ENCODE data around the gene DNAI7.

Gene DNAI7

DNA sequence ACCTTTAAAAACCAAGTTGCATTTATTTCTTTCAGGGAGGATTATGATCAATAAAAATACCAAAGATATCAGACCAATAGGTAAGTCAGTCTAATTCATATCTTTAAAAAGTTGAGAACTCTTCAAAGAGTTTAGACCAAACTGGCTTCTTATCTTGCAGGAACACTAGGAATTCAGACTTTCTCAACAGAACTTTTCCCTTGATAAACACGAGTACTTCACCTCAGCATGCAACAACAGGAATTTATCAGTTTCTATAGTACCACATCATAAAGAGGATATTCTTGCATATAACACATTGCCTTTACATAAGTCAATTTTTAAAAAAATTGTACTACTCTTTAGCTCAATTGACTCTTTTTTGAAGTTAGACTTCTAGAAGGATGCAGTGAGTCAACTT is 68.2 kb downstream of the DNAI7 start:
- Mint-ChIP-seq H3K36me3 (no peaks in the 10 kb centered on the region), H3K27me3 (no peaks in the 10 kb centered on the region), H3K9me3 (no peaks in the 10 kb centered on the region), H3K4me3 (no peak overlapping the region), H3K4me1 (no peaks in the 10 kb centered on the region), H3K27ac (no peak overlapping the region)

GRCh38 chr12:25126101-25126500 is 68.9 kb downstream of the DNAI7 start:
- Mint-ChIP-seq H3K4me3 (no peak overlapping the region), H3K9me3 (no peaks in the 10 kb centered on the region), H3K36me3 (no peaks in the 10 kb centered on the region)

GRCh38 chr12:25124493-25124892 is 70.5 kb downstream of the DNAI7 start:
- H3K27me3 Mint-ChIP-seq, result no peaks in the 10 kb centered on the region
- no peaks in the 10 kb centered on the region for H3K4me1 Mint-ChIP-seq
- no peak overlapping the region for H3K4me3 Mint-ChIP-seq
- no peaks in the 10 kb centered on the region for H3K36me3 Mint-ChIP-seq
- no peaks in the 10 kb centered on the region for H3K9me3 Mint-ChIP-seq
- no peak overlapping the region for H3K27ac Mint-ChIP-seq

More at GRCh38 chr12:25126101-25126500, 68.9 kb downstream of the DNAI7 start:
- Mint-ChIP-seq H3K27ac (no peak overlapping the region), H3K27me3 (no peaks in the 10 kb centered on the region), H3K4me1 (no peaks in the 10 kb centered on the region)

DNA sequence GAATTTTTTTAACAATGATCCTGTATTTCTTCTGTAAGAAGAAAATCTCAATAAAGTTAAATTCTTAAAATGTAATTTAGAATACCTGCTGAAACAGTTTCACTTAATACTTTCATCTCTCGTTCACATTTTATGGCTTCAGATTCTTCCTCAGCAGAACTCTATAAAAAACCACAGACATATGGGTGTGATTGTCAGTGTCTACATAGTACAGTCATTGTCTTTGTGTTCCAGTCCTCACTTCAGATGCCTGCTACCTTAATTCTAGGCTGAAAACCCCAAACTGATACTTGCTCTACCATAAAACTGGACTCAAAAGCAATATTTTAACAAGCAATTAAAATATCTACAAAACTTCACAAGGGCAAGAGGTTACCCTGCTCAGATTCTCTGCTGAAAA is 71.8 kb downstream of the DNAI7 start:
- H3K27me3 Mint-ChIP-seq, result no peaks in the 10 kb centered on the region
- H3K36me3 Mint-ChIP-seq, result no peaks in the 10 kb centered on the region
- H3K4me1 Mint-ChIP-seq, result no peaks in the 10 kb centered on the region

GRCh38 chr12:25121916-25122315 is 73.0 kb downstream of the DNAI7 start:
- H3K4me1 Mint-ChIP-seq, result no peaks in the 10 kb centered on the region
- H3K4me3 Mint-ChIP-seq, result no peak overlapping the region

More for the DNA sequence above, 71.8 kb downstream of the DNAI7 start:
- H3K4me3 Mint-ChIP-seq, result no peak overlapping the region
- H3K27ac Mint-ChIP-seq, result no peak overlapping the region
- no peaks in the 10 kb centered on the region for H3K9me3 Mint-ChIP-seq

GRCh38 chr12:25121110-25121509 is 73.8 kb downstream of the DNAI7 start:
- H3K27ac Mint-ChIP-seq, result no peak overlapping the region
- H3K27me3 Mint-ChIP-seq, result no peaks in the 10 kb centered on the region
- H3K4me1 Mint-ChIP-seq, result no peaks in the 10 kb centered on the region
- no peaks in the 10 kb centered on the region for H3K36me3 Mint-ChIP-seq
- H3K9me3 Mint-ChIP-seq, result no peaks in the 10 kb centered on the region
- no peak overlapping the region for H3K4me3 Mint-ChIP-seq

More at GRCh38 chr12:25121916-25122315, 73.0 kb downstream of the DNAI7 start:
- Mint-ChIP-seq H3K36me3 (no peaks in the 10 kb centered on the region), H3K27ac (no peak overlapping the region), H3K27me3 (no peaks in the 10 kb centered on the region), H3K9me3 (no peaks in the 10 kb centered on the region)

GRCh38 chr12:25119020-25119419 is 75.9 kb downstream of the DNAI7 start:
- H3K27me3 Mint-ChIP-seq, result no peaks in the 10 kb centered on the region
- H3K36me3 Mint-ChIP-seq, result no peaks in the 10 kb centered on the region
- no peak overlapping the region for H3K27ac Mint-ChIP-seq
- no peaks in the 10 kb centered on the region for H3K4me1 Mint-ChIP-seq
- no peak overlapping the region for H3K4me3 Mint-ChIP-seq
- no peaks in the 10 kb centered on the region for H3K9me3 Mint-ChIP-seq

DNA sequence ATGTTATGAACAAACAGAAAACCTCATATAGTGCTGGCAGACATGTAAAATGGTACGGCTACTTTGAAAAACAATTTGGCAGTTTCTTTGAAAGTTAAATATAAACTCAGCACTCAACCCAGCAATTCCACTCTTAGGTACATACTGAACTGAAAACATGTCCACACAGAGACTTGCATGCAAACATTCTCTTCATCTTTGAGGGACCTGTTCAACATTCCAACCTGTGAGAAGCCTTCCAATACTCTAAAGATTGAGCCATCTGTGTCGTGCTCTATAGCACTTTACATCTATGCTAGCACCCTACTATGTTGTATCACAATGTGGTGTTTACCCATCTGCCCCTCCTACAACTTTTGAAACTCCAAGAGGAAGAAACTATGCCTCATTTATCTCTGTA is 79.3 kb downstream of the DNAI7 start:
- Mint-ChIP-seq H3K4me1 (no peaks in the 10 kb centered on the region), H3K27ac (no peak overlapping the region), H3K27me3 (no peaks in the 10 kb centered on the region)

GRCh38 chr12:25113651-25114050 is 81.3 kb downstream of the DNAI7 start:
- H3K27ac Mint-ChIP-seq, result no peak overlapping the region
- no peaks in the 10 kb centered on the region for H3K4me1 Mint-ChIP-seq
- no peaks in the 10 kb centered on the region for H3K9me3 Mint-ChIP-seq
- peaks cover 10% of the 10 kb centered on the region for H3K36me3 Mint-ChIP-seq
- no peaks in the 10 kb centered on the region for H3K27me3 Mint-ChIP-seq
- H3K4me3 Mint-ChIP-seq, result no peak overlapping the region

More for the DNA sequence above, 79.3 kb downstream of the DNAI7 start:
- no peak overlapping the region for H3K4me3 Mint-ChIP-seq
- no peaks in the 10 kb centered on the region for H3K9me3 Mint-ChIP-seq
- H3K36me3 Mint-ChIP-seq, result no peaks in the 10 kb centered on the region

- no peaks in the 10 kb centered on the region for H3K9me3 Mint-ChIP-seq
- no peak overlapping the region for H3K4me3 Mint-ChIP-seq
- H3K27ac Mint-ChIP-seq, result no peak overlapping the region
- peaks cover 12% of the 10 kb centered on the region for H3K36me3 Mint-ChIP-seq
- H3K4me1 Mint-ChIP-seq, result no peaks in the 10 kb centered on the region
- no peaks in the 10 kb centered on the region for H3K27me3 Mint-ChIP-seq
These were observed 84.7 kb downstream of the DNAI7 start for GRCh38 chr12:25110260-25110659.

- Mint-ChIP-seq H3K4me3 (no peak overlapping the region), H3K36me3 (peaks cover 13% of the 10 kb centered on the region), H3K27ac (no peak overlapping the region), H3K27me3 (no peaks in the 10 kb centered on the region), H3K9me3 (no peaks in the 10 kb centered on the region), H3K4me1 (no peaks in the 10 kb centered on the region)
These were observed 87.0 kb downstream of the DNAI7 start for GRCh38 chr12:25107920-25108319.

DNA sequence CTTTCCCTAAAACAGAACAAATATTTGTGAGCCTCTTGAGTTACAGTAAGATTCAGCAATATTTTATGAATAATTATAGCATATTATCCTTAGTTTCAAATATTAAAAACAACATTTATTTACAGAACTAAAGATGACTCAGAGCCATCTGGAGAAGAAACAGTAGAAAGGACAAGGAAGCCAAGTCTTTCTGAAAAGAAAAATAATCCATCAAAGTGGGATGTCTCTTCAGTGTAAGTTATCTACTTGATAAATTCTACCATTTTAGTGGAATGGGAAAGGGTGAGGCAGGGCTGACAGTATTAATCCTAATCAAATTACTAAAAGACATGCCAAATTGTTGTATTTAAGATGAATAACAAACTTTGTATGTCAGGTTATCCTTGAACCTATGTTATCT is 88.1 kb downstream of the DNAI7 start:
- H3K36me3 Mint-ChIP-seq, result peaks cover 17% of the 10 kb centered on the region
- H3K4me1 Mint-ChIP-seq, result no peaks in the 10 kb centered on the region
- no peak overlapping the region for H3K27ac Mint-ChIP-seq

DNA sequence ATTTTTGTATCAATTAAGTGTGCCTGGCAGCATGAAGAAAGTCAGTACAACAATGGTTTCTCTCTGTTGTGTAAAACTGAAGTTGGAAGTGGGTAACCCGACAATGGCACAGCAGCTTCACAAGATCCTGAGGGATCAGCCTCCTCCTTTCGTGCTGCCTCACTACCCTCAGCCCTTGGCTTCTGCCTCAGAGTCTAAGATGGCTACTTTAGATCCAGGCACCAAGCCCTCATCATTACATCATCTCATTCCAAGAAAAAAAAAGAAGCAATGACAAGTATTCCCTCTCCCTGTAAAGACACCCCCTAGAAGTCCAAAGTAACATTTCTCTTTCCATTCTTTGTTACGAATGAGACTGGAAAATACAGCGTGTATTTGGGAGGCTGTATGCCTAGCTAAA is 92.6 kb downstream of the DNAI7 start:
- H3K27me3 Mint-ChIP-seq, result no peaks in the 10 kb centered on the region
- peak overlapping the region; percentile 32 for H3K27ac Mint-ChIP-seq
- no peaks in the 10 kb centered on the region for H3K9me3 Mint-ChIP-seq
- H3K4me1 Mint-ChIP-seq, result no peaks in the 10 kb centered on the region
- H3K4me3 Mint-ChIP-seq, result no peak overlapping the region
- H3K36me3 Mint-ChIP-seq, result peaks cover 14% of the 10 kb centered on the region

More for the DNA sequence above, 88.1 kb downstream of the DNAI7 start:
- H3K27me3 Mint-ChIP-seq, result no peaks in the 10 kb centered on the region
- no peaks in the 10 kb centered on the region for H3K9me3 Mint-ChIP-seq
- no peak overlapping the region for H3K4me3 Mint-ChIP-seq

DNA sequence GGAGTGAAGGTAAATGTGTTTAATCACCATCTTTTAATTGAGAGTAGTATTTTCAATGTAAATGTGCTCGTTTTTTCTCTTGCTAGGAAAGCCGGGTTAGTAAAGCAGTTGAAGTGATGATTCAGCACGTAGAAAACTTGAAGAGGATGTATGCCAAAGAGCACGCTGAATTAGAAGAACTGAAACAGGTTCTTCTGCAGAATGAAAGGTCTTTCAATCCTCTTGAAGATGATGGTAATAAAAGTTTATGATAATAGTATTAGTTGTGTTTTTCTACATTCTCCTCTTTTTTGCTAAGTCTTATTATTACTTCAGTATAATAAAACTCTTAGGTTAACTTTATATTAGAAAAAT is 93.9 kb downstream of the DNAI7 start:
- Mint-ChIP-seq H3K36me3 (peaks cover 17% of the 10 kb centered on the region), H3K4me3 (no peak overlapping the region), H3K27ac (no peak overlapping the region)

GRCh38 chr12:25100194-25101091 is 94.5 kb downstream of the DNAI7 start:
- H3K36me3 Mint-ChIP-seq, result peaks cover 19% of the 10 kb centered on the region
- H3K27ac Mint-ChIP-seq, result no peak overlapping the region
- no peaks in the 10 kb centered on the region for H3K9me3 Mint-ChIP-seq

More for the DNA sequence above, 93.9 kb downstream of the DNAI7 start:
- Mint-ChIP-seq H3K9me3 (no peaks in the 10 kb centered on the region), H3K4me1 (no peaks in the 10 kb centered on the region), H3K27me3 (no peaks in the 10 kb centered on the region)

GRCh38 chr12:25099010-25099409 is 96.0 kb downstream of the DNAI7 start:
- H3K4me3 Mint-ChIP-seq, result no peak overlapping the region
- no peaks in the 10 kb centered on the region for H3K9me3 Mint-ChIP-seq
- peaks cover 26% of the 10 kb centered on the region for H3K36me3 Mint-ChIP-seq
- no peaks in the 10 kb centered on the region for H3K27me3 Mint-ChIP-seq
- no peak overlapping the region for H3K27ac Mint-ChIP-seq
- no peaks in the 10 kb centered on the region for H3K4me1 Mint-ChIP-seq

More at GRCh38 chr12:25100194-25101091, 94.5 kb downstream of the DNAI7 start:
- Mint-ChIP-seq H3K27me3 (no peaks in the 10 kb centered on the region), H3K4me1 (no peaks in the 10 kb centered on the region), H3K4me3 (no peak overlapping the region)

All from activated naive CD4-positive, alpha-beta T cell treated with anti-CD3 and anti-CD28 coated beads, Interleukin-2, amount 50 U/mL, for 24 hours (primary cell).